Measurements from ENCODE around the gene MAGI1. TPM values are rescaled to one million over a fixed set of nuclear protein-coding genes. Genes with fewer than 3 reads are reported as not detected.

MAGI1 gene
- total RNA-seq, 2 donors from 2014 or later, result 37.5 to 51.6 TPM

DNA sequence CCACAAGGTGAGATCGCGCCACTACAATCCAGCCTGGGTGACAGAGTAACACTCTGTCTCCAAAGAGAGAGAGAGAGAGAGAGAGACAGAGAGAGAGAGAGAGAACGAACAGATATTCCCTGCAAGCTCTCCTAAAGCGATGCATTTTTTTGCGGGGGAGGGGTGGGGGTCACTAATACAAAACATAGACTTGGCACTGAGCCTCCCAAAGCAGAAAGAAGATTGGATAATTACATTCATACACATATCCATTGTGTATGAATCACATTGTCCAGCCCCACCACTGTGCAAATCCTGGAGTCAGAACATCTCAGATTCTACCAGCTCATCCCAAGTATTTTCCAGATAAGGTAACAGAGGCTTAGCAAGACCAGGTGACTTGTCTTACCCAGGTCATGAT lies 459.9 kb downstream of the MAGI1 start:
- H3K4me3 ChIP-seq, result no peak overlapping the region
- WGBS, result 86% methylated on average over 5 of the region's 5 CpGs
- H3K9me3 ChIP-seq, result no peaks in the 10 kb centered on the region
- H3K4me1 ChIP-seq (replicated peaks), result no peaks in the 10 kb centered on the region
- no peak for TF ChIP-seq POLR2AphosphoS5 (IDR thresholded peaks at IDR 0.05)
- TF ChIP-seq, protein P1, sequence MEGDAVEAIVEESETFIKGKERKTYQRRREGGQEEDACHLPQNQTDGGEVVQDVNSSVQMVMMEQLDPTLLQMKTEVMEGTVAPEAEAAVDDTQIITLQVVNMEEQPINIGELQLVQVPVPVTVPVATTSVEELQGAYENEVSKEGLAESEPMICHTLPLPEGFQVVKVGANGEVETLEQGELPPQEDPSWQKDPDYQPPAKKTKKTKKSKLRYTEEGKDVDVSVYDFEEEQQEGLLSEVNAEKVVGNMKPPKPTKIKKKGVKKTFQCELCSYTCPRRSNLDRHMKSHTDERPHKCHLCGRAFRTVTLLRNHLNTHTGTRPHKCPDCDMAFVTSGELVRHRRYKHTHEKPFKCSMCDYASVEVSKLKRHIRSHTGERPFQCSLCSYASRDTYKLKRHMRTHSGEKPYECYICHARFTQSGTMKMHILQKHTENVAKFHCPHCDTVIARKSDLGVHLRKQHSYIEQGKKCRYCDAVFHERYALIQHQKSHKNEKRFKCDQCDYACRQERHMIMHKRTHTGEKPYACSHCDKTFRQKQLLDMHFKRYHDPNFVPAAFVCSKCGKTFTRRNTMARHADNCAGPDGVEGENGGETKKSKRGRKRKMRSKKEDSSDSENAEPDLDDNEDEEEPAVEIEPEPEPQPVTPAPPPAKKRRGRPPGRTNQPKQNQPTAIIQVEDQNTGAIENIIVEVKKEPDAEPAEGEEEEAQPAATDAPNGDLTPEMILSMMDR (IDR thresholded peaks at IDR 0.05), result no peak
- no peak for TF ChIP-seq POLR2A (IDR thresholded peaks at IDR 0.05)
- no peak overlapping the region for H3K27ac ChIP-seq
- H3K36me3 ChIP-seq, result no peaks in the 10 kb centered on the region
- intact Hi-C loops (cut with DNase I), result no loop called here
- no peaks in the 10 kb centered on the region for H3K27me3 ChIP-seq (replicated peaks; ENCODE audit: insufficient read depth)
- no peak for DNase-seq (ENCODE audit: low spot score)

DNA sequence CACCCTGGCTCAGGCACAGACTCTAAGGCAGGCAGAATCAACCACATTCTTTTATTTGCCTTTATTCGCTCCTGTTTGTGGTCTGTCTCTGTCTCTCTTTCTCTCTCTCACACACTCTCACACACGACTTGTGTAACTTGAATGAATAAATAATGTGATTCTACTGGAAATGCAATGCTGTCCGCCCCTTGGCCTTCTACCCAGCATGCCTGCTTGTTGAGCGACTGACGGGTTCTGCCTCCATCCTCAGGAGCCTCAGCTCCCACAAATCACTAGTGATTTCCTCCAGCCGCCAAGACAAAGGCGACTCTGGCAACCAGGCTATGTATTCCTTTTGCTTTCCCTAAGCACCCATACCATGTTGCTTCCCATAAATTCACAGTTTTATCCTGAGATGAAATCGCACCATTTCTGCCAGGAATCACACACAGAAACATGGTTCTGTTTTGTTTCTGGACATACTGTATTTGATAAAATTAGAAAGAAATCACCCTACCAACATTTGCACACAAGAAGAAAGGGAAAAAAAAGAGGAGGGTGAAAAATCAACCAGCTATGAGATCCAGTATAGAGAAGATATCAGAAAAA lies 460.8 kb downstream of the MAGI1 start:
- Histone ChIP-seq H3K9me3 (no peaks in the 10 kb centered on the region), H3K4me1 (replicated peaks) (no peaks in the 10 kb centered on the region), H3K27ac (no peak overlapping the region), H3K4me3 (no peak overlapping the region), H3K36me3 (no peaks in the 10 kb centered on the region), H3K27me3 (replicated peaks; ENCODE audit: insufficient read depth) (no peaks in the 10 kb centered on the region)
- no peak for TF ChIP-seq POLR2AphosphoS5 (IDR thresholded peaks at IDR 0.05)
- TF ChIP-seq, protein P1 (IDR thresholded peaks at IDR 0.05), result no peak
- TF ChIP-seq POLR2A (IDR thresholded peaks at IDR 0.05), result no peak
- intact Hi-C loops (cut with DNase I), result no loop called here
- WGBS, result 81% methylated on average over 8 of the region's 8 CpGs
- no peak for DNase-seq (ENCODE audit: low spot score)

DNA sequence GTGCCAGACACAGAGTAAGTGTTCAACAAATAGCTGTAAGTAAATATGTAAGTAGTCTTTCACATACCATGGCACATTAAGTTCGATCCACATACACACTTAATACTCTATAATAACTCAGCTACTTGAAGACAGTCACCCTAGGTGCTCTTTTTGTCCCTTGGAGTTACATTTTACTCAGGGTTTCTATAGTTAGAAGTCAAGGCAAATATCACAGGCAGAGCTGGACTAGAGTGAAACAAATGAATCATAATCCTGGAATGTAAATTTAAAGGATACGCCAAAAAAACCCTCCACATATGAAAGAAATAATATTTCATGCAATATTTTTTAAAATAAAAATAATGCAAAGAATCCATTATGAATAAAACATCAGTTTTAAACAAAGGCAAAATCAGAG lies 461.8 kb downstream of the MAGI1 start:
- H3K27me3 ChIP-seq (replicated peaks; ENCODE audit: insufficient read depth), result no peaks in the 10 kb centered on the region
- H3K36me3 ChIP-seq, result no peaks in the 10 kb centered on the region
- H3K9me3 ChIP-seq, result no peaks in the 10 kb centered on the region
- no peak for TF ChIP-seq POLR2AphosphoS5 (IDR thresholded peaks at IDR 0.05)
- no peak overlapping the region for H3K27ac ChIP-seq
- DNase-seq (ENCODE audit: low spot score), result no peak
- 79% methylated on average over 2 of the region's 2 CpGs for WGBS
- no peak overlapping the region for H3K4me3 ChIP-seq
- H3K4me1 ChIP-seq (replicated peaks), result no peaks in the 10 kb centered on the region
- intact Hi-C loops (cut with DNase I), result no loop called here

DNA sequence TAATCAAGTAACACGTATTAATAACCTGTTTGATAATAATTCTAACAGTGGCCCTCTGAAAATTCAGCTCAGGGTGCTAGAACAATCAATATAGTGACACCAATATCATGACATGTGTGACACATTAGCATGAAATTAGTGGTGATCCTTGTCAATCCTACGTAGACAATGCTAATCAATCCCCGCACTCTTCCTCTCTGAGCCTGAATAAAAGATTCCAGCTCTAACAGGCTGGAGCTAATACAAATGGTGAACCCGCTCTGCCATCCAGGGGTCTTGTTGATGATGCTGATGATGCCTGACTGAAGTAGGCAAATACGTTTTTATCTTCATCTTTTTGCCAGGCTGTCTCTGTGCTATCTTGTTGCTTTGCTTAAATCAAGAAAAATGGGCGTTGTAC lies 462.5 kb downstream of the MAGI1 start:
- Histone ChIP-seq H3K4me1 (replicated peaks) (no peaks in the 10 kb centered on the region), H3K4me3 (no peak overlapping the region), H3K9me3 (no peaks in the 10 kb centered on the region), H3K27ac (no peak overlapping the region), H3K27me3 (replicated peaks; ENCODE audit: insufficient read depth) (no peaks in the 10 kb centered on the region), H3K36me3 (no peaks in the 10 kb centered on the region)
- TF ChIP-seq POLR2A (IDR thresholded peaks at IDR 0.05) (no peak), POLR2AphosphoS5 (IDR thresholded peaks at IDR 0.05) (no peak)
- TF ChIP-seq, protein P1 (IDR thresholded peaks at IDR 0.05), result no peak
- DNase-seq (ENCODE audit: low spot score), result no peak
- intact Hi-C loops (cut with DNase I), result no loop called here
- WGBS, result 94% methylated on average over 6 of the region's 6 CpGs

DNA sequence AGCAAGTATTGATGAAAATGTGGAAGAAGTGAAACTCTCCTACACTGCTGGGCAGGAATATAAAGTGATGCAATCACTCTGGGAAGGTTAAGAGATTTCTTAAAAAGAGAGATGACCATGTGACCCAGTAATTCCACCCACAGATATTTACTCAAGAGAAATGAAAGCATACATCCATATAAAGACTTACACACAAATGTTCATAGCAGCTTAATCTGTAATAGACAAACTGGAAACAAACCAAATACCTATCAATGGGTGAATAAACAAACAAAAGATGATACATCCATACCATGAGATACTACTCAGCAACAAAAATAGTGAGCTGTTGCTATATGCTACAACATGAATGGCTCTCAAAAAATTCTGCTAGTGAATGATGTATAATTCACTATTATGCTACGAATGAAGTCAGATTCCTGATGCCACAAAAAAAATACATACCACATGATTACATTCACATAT lies 463.3 kb downstream of the MAGI1 start:
- H3K4me1 ChIP-seq (replicated peaks), result no peaks in the 10 kb centered on the region
- no peak overlapping the region for H3K4me3 ChIP-seq
- H3K27ac ChIP-seq, result no peak overlapping the region
- DNase-seq (ENCODE audit: low spot score), result no peak
- TF ChIP-seq, protein P1 (IDR thresholded peaks at IDR 0.05), result no peak
- TF ChIP-seq POLR2A (IDR thresholded peaks at IDR 0.05) (no peak), POLR2AphosphoS5 (IDR thresholded peaks at IDR 0.05) (no peak)
- WGBS, result 86% methylated on average over 1 of the region's 1 CpG
- no peaks in the 10 kb centered on the region for H3K36me3 ChIP-seq
- no peaks in the 10 kb centered on the region for H3K9me3 ChIP-seq
- no peaks in the 10 kb centered on the region for H3K27me3 ChIP-seq (replicated peaks; ENCODE audit: insufficient read depth)
- intact Hi-C loops (cut with DNase I), result no loop called here

All from prostate gland (tissue), 2 donors.